WTC11 (cell line): ENCODE results near the gene FUT7. TPM values are rescaled to one million over a fixed set of nuclear protein-coding genes. Genes with fewer than 3 reads are reported as not detected.

Experiments
- ATAC-seq: fragments of 200-7000 bp; cut with Tn5 transposase; 2 replicates; pipeline ENCODE4 v1.10.0; 2021; ENCODE audit warnings: mild to moderate bottlenecking, moderate library complexity
- CTCF ChIA-PET: fragments of 300-600 bp; sonication (Branson Sonifier 250); formaldehyde crosslinking; loops from one replicate; lab custom pipeline; 2021; ENCODE audit warnings: antibody characterized with exemption; lab: Charles Lee
- POLR2A ChIA-PET: fragments of 350-600 bp; sonication (Branson Sonifier 250); formaldehyde crosslinking; loops from one replicate; lab custom pipeline; 2021; ENCODE audit warnings: antibody characterized with exemption; lab: Charles Lee
- DNase-seq: peaks from one replicate; pipeline ENCODE4 v3.0.0; 2021; ENCODE audit warnings: low spot score
- H3K27ac Mint-ChIP-seq: 2 replicates; pipeline ENCODE4 v1.8.0; 2021; ENCODE audit warnings: mixed read lengths
- H3K27me3 Mint-ChIP-seq: 2 replicates; pipeline ENCODE4 v1.8.0; 2021; ENCODE audit warnings: low read depth, mild to moderate bottlenecking, moderate library complexity, mixed read lengths
- H3K36me3 Mint-ChIP-seq: 2 replicates; pipeline ENCODE4 v1.8.0; 2021; ENCODE audit warnings: mixed read lengths
- H3K4me1 Mint-ChIP-seq: 2 replicates; pipeline ENCODE4 v1.8.0; 2022; ENCODE audit warnings: mixed read lengths
- H3K4me3 Mint-ChIP-seq: 2 replicates; pipeline ENCODE4 v1.8.0; 2021; ENCODE audit warnings: mild to moderate bottlenecking, moderate library complexity, mixed read lengths
- H3K9me3 Mint-ChIP-seq: 2 replicates; pipeline ENCODE4 v1.8.0; 2021; ENCODE audit warnings: mixed read lengths
- CREM ChIP-seq: sonication (generic); formaldehyde crosslinking; IDR thresholded peaks from 2 replicates; pipeline ENCODE4 v1.8.1; 2022; ENCODE audit warnings: mild to moderate bottlenecking, missing genetic modification reagents, moderate library complexity
- FOXP4 ChIP-seq: sonication (generic); formaldehyde crosslinking; IDR thresholded peaks from 2 replicates; pipeline ENCODE4 v1.8.0; 2022; ENCODE audit warnings: mild to moderate bottlenecking, missing genetic modification reagents
- GRHL2 ChIP-seq: fragments of 250-450 bp; sonication (Bioruptor Pico); IDR thresholded peaks from 2 replicates; pipeline ENCODE4 v1.8.0; 2022; ENCODE audit warnings: mild to moderate bottlenecking, moderate library complexity; ENCODE audit not compliant: insufficient replicate concordance, severe bottlenecking
- MLX ChIP-seq: sonication (generic); formaldehyde crosslinking; IDR thresholded peaks from 2 replicates; pipeline ENCODE4 v1.8.1; 2023; ENCODE audit warnings: mild to moderate bottlenecking, missing genetic modification reagents, moderate library complexity
- NFE2L1 ChIP-seq: sonication (generic); formaldehyde crosslinking; IDR thresholded peaks from 2 replicates; pipeline ENCODE4 v1.8.1; 2023; ENCODE audit warnings: missing genetic modification reagents
- RORB ChIP-seq: fragments of 250-450 bp; sonication (Bioruptor Pico); IDR thresholded peaks from 2 replicates; pipeline ENCODE4 v1.9.0; 2021; ENCODE audit warnings: mild to moderate bottlenecking
- TCF7 ChIP-seq: sonication (generic); formaldehyde crosslinking; IDR thresholded peaks from 2 replicates; pipeline ENCODE4 v1.8.0; 2022; ENCODE audit warnings: mild to moderate bottlenecking, low read depth, missing genetic modification reagents, moderate library complexity
- TEAD4 ChIP-seq: sonication (generic); formaldehyde crosslinking; IDR thresholded peaks from 2 replicates; pipeline ENCODE4 v1.8.0; 2022; ENCODE audit warnings: mild to moderate bottlenecking, missing genetic modification reagents
- ZNF219 ChIP-seq: sonication (generic); formaldehyde crosslinking; IDR thresholded peaks from 2 replicates; pipeline ENCODE4 v1.8.0; 2023; ENCODE audit warnings: missing genetic modification reagents, mild to moderate bottlenecking, borderline replicate concordance
- ZNF317 ChIP-seq: sonication (generic); formaldehyde crosslinking; IDR thresholded peaks from 2 replicates; pipeline ENCODE4 v1.8.1; 2023; ENCODE audit warnings: low read depth, mild to moderate bottlenecking, moderate library complexity, missing genetic modification reagents, borderline replicate concordance
- ZNF416 ChIP-seq: fragments of 250-450 bp; sonication (Bioruptor Pico); IDR thresholded peaks from 2 replicates; pipeline ENCODE4 v1.9.0; 2021; ENCODE audit warnings: mild to moderate bottlenecking, inconsistent platforms
- ZNF532 ChIP-seq: fragments of 250-450 bp; sonication (Bioruptor Pico); IDR thresholded peaks from 2 replicates; pipeline ENCODE4 v1.9.0; 2021; ENCODE audit warnings: mild to moderate bottlenecking, borderline replicate concordance
- total RNA-seq: library from RNA; stranded (reverse); gene quantifications from 3 replicates; pipeline ENCODE4 v1.2.3, GENCODE V29; 2021

Gene FUT7
- total RNA-seq, 1 experiment from 2014 or later: not detected

DNA sequence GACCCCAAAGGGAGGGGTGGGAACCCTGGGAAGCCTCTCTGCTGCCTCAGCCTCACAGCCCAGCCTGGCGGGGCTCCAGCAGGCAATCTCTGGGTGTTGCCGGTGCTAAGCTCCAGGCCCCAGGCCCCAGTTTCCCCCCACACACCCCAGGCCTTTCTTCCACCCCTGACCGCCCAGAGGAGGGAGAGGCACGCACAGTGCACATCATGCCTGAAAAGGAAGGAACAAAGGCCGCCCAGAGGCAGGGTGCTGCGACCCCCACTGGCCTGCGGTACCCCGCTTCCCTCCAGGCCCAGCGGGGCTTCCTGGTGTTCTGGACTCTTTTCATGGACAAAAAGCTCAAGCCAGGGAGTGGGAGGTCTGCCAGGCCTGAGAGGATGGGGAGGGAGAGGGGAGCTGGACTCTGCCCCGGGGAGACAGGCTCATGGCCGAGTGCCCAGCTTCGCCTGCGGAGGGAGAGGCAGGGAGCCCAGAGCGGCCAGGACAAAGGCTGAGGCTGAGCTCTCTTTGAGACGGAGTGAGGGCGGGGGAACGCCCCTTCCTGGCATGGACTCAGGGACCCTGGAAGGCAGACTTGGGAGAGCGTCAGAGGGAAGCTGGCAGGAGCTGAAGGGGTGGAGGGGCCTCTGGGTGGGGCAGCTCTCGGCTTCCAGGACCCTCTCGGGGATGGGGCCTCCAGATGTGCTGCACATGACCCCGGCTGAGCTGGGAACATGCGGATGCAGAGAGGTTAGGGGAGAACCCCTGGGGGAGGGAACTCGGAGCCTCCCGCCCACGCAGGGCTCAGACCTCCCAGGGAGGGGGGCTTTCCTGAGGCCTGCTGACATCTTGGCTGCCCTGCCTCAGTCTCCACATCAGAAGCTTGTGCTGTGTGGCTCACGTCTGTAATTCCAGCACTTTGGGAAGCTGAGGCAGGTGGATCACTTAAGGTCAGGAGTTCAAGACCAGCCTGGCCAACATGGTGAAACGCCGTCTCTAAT, 23.8 kb upstream of the FUT7 start (continued):
- TF ChIP-seq ZNF532 (CRISPR knock-in tag): no peak
- TF ChIP-seq CREM (CRISPR knock-in tag): no peak
- TF ChIP-seq ZNF317 (CRISPR knock-in tag): no peak
- no peak for TF ChIP-seq TEAD4
- TF ChIP-seq NFE2L1 (CRISPR knock-in tag): no peak
- TF ChIP-seq ZNF219: no peak
- no peak for TF ChIP-seq RORB
- TF ChIP-seq GRHL2 (CRISPR knock-in tag): no peak
- TF ChIP-seq ZNF416: no peak
- TF ChIP-seq, all 79 proteins: peak for 0

- H3K9me3 Mint-ChIP-seq: no peaks in the 10 kb centered on the region
- no peaks in the 10 kb centered on the region for H3K36me3 Mint-ChIP-seq
- ChIA-PET CTCF (interaction anchor here (1.2 to 10.4 kb wide), 9 partner anchors 8 to 383 kb away, joined by 3 to 240 read pairs (median 10); partner anchors contain the start of genes ABCA2, NPDC1, PAXX and RNF224), POLR2A (interaction anchor here (1.0 to 1.3 kb wide), 2 partner anchors 32 to 146 kb away, joined by 3 to 4 read pairs; partner anchors contain the start of genes MAN1B1 and TPRN)
- no peak overlapping the region for H3K27ac Mint-ChIP-seq
- H3K4me3 Mint-ChIP-seq: no peak overlapping the region
- H3K4me1 Mint-ChIP-seq: 0 out of 2 replicates have a peak, but pooled peaks cover 2% of the 10 kb centered on the region
- ATAC-seq (no peak), DNase-seq (no peak)
- peaks cover 29% of the 10 kb centered on the region for H3K27me3 Mint-ChIP-seq
- TF ChIP-seq FOXP4 (0 out of 2 replicates have a peak, but pooled peaks have one; percentile 6), TCF7 (no peak), MLX (CRISPR knock-in tag) (no peak)
These were observed 23.1 kb upstream of the FUT7 start for GRCh38 chr9:137054932-137055384.
